HG02852 (cell line): Measurements from ENCODE around the gene STT3B.
"Not testable (repeated sequence)": the region's sequence is repeated elsewhere in the genome, so short reads cannot be mapped to it uniquely, and the experiment has no call there.

Experiments used
- ATAC-seq: cut with Tn5 transposase; IDR thresholded peaks from one replicate; pipeline ENCODE4 v1.9.1; 2021; ENCODE audit warnings: mild to moderate bottlenecking, moderate library complexity; ENCODE audit not compliant: unreplicated experiment

STT3B gene

DNA sequence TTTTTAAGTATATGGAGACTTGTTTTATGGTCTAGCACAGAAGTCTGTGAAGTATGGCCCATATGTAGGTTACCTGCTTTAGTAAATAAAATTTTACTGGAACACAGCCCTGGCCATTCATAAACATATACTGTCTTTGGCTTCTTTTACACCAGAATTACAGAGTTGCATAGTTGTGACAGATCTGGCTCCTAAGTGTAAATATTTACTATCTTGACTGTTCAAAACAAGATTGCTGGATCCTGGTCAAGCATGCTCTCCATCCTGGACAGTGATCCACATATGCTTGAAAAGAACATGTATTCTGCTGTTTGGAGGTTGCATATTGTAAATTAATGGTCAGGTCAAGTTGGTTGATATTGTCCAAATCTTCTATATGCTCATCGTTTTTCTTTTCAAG, 57.9 kb downstream of the STT3B start:
- no peak for ATAC-seq

GRCh38 chr3:31592764-31593163, 60.0 kb downstream of the STT3B start:
- ATAC-seq, result no peak

GRCh38 chr3:31596176-31596575, 63.5 kb downstream of the STT3B start:
- ATAC-seq, result no peak

GRCh38 chr3:31600431-31600830, 67.7 kb downstream of the STT3B start:
- no peak for ATAC-seq

DNA sequence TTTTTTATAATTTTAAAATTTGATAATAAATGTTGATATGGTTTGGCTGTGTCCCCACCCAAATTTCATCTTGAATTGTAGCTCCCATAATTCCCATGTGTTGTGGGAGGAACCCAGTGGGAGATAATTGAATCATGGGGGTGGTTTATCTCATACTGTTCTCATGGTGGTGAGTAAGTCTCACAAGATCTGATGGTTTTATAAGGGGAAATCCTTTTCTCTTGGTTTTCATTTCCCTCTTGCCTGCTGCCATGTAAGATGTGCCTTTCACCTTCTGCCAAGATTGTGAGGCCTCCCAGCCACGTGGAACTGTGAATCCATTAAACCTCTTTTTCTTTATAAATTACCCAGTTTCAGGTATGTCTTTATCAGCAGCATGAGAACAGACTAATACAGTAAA, 72.6 kb downstream of the STT3B start:
- not testable (repeated sequence) for ATAC-seq

- no peak for ATAC-seq
Measured at GRCh38 chr3:31606453-31606852, 73.7 kb downstream of the STT3B start.

DNA sequence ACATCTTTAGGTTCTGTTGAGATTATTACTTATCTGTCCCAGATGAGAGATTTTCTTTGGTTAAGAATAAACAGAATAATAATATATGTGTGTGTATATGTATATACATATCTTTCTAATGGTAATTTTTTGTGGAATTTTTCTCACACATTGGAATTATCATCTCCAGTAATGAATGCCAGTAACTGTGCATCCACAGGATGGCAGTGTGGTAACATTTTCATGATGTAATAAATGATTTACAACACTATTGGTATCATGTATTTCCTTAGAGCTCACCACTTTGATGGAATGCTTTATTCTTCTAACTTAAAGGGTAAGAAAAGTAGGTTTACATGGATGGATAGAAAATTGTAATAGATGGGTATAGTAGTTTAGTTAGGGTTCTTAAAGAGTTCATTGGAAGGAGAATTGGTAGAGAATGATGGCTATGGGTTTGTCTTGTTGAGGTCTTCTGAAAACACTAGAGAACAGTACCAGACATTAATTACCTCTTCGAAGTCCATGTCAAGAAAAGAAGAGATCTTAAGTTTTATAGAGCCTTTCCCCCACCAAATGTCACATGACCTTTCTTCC, 78.1 kb downstream of the STT3B start:
- no peak for ATAC-seq

GRCh38 chr3:31613177-31613576, 80.5 kb downstream of the STT3B start:
- ATAC-seq, result no peak

- ATAC-seq, result no peak
Measured at GRCh38 chr3:31613654-31614053, 80.9 kb downstream of the STT3B start.

DNA sequence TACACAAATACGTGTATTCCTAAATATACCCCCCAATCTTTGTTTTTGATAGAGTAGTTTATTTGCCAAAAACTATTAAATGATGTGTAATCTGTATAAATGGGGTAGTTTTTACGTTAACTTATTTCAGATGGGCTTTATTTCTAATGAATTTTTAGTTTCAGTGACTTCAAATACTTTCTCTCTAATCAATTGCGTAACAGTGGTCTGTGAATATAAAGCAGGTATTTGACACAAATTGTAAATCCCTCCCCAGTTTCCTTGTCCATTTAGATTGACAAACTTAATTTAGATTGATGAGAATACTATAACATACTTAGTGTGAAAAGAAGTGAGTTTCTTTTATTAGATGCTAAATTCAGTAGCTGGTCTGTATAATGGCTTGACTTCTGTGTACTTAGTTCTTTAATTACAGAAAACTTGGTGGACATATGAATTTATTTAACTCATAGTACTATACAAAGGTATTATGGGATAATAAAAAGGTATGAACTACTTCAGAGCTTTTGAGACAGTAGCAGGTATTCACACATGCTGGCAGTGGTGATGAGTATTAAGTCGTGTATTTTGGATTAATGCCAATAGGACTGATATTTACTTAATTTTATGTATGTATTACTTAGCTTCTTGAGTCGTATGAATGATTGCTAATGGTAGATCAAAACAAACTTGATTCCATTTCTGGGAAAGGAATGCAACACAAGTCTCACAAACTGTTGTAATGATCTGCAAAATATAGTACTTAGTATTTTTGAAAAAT, 81.6 kb downstream of the STT3B start:
- no peak for ATAC-seq

GRCh38 chr3:31615071-31615875, 82.5 kb downstream of the STT3B start:
- no peak for ATAC-seq

GRCh38 chr3:31616711-31617110, 84.0 kb downstream of the STT3B start:
- ATAC-seq, result no peak

- ATAC-seq, result no peak
Measured at GRCh38 chr3:31620656-31621055, 87.9 kb downstream of the STT3B start.

DNA sequence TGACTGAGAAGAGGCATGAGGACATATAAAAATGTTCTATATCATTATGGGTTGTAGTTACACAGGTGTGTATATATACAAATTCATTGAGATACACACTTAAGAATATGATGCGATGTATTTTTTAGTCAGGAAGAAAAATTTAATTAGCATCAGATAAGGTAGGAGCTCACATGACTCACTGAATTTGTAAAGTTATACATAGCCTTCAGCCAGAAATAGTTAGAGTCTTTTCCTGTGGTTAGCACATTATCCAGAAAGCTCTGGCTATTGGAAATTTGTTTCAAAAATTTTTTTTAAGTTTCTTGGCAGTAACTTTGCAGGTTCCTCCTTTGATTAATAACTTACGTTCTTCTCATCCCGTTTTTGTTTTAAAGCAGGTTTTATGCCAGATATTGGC, 88.6 kb downstream of the STT3B start:
- no peak for ATAC-seq

DNA sequence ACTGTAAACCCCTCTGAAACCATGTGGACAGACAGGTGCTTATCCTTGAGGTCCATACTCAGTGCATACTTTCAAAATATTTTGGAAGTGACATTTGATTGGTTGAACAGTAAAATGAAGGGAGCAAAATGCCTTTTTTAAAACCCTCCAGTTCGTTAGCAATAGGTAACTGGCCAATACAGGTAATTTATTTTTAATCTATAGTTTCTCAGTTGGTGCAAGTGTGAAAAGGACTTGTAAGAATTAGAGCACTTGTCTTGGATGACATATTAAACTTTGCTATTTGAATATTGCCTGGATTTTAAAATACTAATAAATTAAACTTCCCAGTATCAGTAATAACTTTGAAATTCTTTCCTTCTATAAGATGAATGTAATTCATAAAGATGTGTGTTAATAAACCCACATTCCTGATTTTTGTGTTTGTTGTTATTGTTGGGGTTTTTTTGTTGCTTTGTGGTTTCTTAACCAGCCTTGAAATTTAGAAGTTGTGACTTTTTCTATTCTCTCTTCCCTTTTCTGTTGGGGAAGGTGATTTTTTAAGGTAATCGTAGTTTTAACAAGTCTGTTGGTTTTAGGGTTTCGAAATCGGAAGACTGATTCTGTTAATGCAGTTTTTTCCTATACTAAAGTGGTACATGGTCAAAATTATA, 90.0 kb downstream of the STT3B start:
- peak; percentile 72 for ATAC-seq

GRCh38 chr3:31624083-31624709, 91.5 kb downstream of the STT3B start:
- ATAC-seq, result no peak

GRCh38 chr3:31625358-31625757, 92.6 kb downstream of the STT3B start:
- no peak for ATAC-seq

DNA sequence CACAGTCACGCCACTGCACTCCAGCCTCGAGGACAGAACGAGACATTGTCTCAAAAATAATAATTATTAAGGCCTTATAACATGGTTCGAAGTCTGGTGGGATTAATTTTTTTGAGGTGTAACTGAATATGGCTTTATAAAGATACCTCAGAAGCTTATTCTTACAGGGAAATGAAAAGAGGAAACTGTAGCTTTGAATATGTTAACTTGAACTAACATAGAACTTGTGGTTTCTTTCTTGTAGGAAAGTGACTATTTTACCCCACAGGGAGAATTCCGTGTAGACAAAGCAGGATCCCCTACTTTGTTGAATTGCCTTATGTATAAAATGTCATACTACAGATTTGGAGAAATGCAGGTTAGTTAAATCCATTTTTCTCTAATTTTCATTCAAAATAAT, 96.3 kb downstream of the STT3B start:
- ATAC-seq, result no peak

DNA sequence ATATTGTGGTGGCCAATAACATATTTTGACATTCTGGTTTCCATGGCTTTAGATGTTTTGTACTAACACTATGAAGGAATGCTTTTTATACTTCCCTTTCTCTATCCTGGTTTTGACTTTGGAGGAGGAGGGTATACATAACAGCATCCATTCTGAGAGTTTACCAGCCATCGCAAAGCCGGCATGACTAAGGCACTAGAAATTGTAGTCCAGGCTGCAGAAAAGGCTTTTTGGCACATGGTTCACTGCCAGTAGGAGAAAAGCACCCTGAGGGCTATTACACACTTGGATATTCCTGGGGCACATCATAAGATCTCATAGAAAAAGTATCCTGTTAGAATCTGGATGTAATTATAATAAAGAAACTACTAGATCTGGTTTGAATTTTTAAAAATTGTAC, 101.8 kb downstream of the STT3B start:
- ATAC-seq, result no peak

DNA sequence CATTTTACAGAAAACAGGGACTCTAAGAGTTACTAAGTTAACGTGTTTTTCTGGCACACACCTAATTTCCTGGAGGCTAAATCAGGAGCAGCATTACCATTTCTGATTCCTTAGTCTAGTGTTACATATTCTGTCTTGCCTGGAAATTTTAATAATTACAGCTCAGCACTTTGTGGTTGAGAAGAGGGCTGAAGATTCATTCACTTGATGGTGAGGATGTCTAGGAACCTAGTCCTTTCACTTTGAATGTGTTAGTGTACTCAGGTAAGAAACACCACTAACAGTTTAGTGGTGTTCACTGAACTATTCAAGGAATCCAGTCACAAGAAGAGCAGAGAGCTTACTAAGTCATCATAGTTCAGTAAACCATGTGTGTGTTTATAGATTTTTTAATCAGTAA, 102.8 kb downstream of the STT3B start:
- no peak for ATAC-seq

- ATAC-seq, result no peak
Measured at GRCh38 chr3:31636049-31636448, 103.3 kb downstream of the STT3B start.
